ENCODE data around the gene ATP2C2.

ATP2C2 gene

DNA sequence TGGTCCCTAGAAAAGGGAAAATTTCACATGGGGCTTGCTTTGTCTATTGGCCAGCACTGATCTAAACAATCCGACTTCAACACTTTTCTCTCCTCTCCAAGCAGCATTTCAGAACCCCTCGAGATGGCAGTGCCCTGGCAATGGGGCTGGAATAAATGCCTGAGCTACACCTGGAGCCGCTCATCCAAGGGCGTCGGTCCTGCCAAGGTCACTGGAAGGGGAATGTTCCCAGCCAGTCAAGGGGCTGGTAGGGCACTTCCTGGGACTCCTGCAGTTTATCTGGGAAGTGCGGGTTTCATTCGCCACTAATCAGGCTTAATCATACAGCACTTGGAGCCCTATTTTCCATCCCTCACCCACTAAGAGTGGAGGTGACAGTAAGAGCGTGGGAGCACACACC lies 119.0 kb downstream of the ATP2C2 start:
- DNase-seq (ENCODE audit: low read depth in 1 of 2, low spot score in 1 of 2): no peak

DNA sequence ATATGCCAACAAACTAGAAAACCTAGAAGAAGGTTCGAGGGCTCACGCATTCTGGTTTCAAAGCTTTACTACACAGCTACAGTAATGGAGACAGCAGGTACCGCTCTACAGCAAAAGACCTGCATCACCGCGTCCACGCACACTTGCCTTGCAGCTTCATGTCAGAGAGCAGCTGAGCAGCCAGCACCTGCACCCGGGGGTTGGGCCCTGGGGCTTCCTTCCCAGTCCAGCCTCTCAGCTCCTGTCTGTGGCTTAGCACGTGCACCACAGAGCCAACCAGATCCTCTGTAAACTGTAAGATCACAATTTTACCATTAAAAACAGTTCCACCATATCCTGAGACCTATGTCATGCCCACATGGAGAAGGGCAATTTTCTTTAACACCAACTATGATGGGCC lies 120.8 kb downstream of the ATP2C2 start:
- DNase-seq (ENCODE audit: low read depth in 1 of 2, low spot score in 1 of 2): no peak

DNA sequence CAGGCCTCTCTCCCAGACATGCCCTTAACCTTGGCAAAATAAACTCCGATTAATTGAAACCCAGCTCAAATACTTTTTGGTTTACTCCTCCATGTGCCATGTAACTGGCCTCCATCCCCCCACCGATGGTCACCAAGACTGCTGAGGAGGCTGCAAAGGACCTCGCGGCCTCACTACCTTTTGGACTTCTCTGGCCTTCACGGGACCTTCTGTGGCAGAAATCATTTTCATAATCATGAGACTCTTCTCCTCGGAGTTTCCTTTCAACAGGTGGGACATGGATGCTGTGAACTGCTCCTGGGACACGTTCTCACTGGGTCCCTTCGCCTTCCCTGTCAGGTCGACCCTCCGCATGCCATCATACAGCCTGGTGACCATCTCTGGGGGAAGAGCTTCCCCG lies 127.2 kb downstream of the ATP2C2 start:
- DNase-seq (ENCODE audit: low read depth in 1 of 2, low spot score in 1 of 2): no peak

DNA sequence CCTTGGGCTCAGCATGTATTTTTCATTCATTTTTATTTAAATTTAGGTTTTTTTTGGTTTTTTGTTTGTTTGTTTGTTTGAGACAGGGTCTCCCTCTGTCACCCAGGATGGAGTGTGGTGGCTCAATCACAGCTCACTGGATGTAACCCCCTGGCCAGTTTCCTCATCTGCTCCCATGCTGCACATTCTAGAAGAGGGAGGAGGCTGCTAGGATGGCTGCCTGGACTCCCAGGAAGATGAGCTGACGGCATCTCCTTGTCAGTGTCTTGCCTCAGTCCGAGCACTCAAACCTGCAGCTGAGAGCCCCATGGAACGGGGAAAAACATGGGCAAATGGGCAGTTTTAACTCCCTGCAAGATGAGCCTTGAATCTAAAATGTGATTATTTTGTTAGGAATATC lies 128.7 kb downstream of the ATP2C2 start:
- no peak for DNase-seq (ENCODE audit: low read depth in 1 of 2, low spot score in 1 of 2)

GRCh38 chr16:84497418-84498222 lies 129.3 kb downstream of the ATP2C2 start:
- DNase-seq (ENCODE audit: low read depth in 1 of 2, low spot score in 1 of 2): no peak

- DNase-seq (ENCODE audit: low read depth in 1 of 2, low spot score in 1 of 2): no peak
Measured at GRCh38 chr16:84498223-84498610, 129.9 kb downstream of the ATP2C2 start.

DNA sequence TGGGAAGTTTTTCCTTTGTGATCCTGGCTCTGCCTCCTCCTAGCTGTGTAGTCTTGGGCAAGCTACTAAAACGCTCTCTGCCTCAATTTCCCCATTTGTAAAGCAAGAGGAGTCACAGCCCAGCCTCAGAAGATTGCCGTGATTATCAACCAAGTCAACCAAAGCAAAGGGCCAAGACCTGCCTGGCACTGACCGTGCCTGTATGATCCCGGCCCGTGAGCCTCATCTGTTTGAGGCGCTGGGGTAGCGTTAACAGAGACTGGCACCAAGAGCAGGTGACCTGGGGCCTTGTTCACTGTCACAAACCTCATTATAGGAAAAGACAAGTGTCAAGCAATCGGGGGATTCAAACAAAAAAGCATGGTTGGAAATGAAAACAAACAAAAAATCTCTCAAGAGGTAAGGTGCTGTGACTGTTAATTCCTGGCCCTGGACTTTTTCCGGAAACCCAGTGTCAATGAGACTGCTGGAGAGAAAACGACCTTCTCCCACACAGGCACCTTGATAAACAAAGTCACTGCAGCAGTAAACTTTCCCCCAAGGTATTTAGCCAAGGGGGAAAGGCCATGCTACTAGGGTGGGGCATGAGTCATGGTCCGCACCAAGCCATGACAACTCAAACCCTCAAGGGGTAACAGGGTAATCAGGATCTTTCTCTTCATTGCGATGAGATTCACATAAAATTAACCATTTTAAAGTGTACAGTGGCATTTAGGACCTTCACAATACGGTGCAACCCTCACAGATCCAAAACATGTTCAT lies 130.7 kb downstream of the ATP2C2 start:
- no peak for DNase-seq (ENCODE audit: low read depth in 1 of 2, low spot score in 1 of 2)

- no peak for DNase-seq (ENCODE audit: low read depth in 1 of 2, low spot score in 1 of 2)
Measured at GRCh38 chr16:84499638-84500037, 131.3 kb downstream of the ATP2C2 start.

GRCh38 chr16:84500531-84500930 lies 132.2 kb downstream of the ATP2C2 start:
- DNase-seq (ENCODE audit: low read depth in 1 of 2, low spot score in 1 of 2): no peak

DNA sequence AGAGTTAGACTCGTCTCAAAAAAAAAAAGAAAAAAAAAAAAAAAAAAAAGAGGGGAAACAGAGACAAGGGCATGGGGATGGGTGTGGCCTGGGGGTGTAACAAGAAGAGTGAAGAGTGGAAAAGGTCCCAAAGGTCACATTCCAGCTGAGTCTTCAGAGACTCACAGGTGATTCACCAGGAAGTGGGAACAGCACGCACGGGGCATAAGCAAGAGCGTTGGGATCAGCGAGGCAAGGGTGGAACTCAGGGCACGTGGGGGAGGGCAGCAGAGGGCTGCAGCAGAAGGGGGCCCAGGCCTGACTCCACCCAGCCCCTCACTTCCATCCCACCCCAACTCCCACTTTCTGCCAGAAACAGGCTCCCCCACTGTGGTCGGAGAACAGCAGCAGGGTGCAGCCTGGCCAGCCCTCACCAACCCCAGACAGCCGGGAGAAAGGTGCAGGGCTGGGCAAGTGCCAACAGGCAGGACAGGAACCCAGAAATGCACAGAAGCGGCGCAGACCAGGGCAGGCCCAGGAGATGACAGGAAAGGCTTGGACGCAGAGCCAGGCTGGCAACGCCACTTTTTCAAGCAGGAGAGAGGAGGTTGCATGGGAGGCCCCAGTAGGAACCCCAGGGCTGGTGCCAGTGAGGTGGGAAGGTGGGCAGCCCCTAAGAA lies 132.9 kb downstream of the ATP2C2 start:
- DNase-seq (ENCODE audit: low read depth in 1 of 2, low spot score in 1 of 2): no peak

DNA sequence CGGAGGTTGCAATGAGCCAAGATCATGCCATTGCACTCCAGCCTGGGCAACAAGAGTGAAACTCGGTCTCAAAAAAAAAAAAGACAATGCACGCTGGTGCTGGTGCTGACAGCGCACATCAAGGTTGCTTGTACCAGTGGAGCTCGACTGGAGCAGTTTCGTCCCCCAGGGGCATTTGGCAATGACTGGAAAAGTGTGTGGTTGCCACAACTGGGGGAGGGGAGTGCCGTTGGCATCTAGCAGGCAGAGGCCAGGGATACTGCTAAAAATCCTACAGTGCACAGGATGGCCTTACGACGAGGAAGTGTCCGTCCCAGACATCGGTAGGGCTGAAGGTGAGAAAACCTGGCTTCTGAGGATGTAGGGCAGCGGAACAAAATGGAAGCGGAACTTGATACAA lies 133.7 kb downstream of the ATP2C2 start:
- DNase-seq (ENCODE audit: low read depth in 1 of 2, low spot score in 1 of 2): no peak

DNA sequence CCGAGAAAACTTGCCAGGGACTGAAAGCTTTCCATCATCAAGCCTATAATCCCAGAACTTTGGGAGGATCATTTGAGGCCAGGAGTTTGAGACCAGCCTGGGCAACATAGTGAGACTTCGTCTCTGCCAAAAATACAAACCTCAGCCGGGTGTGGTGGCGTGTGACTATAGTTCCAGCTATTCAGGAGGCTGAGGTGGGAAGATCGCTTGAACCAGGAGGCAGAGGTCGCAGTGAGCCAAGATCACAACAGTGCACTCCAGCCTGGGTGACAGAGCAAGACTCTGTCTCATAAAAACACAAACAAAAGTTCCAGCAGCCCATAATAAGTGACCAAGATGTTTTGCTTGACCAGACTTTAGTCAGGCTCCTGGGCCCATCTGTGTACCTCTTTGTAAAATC lies 134.2 kb downstream of the ATP2C2 start:
- DNase-seq (ENCODE audit: low read depth in 1 of 2, low spot score in 1 of 2): no peak

- DNase-seq (ENCODE audit: low read depth in 1 of 2, low spot score in 1 of 2): no peak
Measured at GRCh38 chr16:84503751-84504395, 135.5 kb downstream of the ATP2C2 start.

DNA sequence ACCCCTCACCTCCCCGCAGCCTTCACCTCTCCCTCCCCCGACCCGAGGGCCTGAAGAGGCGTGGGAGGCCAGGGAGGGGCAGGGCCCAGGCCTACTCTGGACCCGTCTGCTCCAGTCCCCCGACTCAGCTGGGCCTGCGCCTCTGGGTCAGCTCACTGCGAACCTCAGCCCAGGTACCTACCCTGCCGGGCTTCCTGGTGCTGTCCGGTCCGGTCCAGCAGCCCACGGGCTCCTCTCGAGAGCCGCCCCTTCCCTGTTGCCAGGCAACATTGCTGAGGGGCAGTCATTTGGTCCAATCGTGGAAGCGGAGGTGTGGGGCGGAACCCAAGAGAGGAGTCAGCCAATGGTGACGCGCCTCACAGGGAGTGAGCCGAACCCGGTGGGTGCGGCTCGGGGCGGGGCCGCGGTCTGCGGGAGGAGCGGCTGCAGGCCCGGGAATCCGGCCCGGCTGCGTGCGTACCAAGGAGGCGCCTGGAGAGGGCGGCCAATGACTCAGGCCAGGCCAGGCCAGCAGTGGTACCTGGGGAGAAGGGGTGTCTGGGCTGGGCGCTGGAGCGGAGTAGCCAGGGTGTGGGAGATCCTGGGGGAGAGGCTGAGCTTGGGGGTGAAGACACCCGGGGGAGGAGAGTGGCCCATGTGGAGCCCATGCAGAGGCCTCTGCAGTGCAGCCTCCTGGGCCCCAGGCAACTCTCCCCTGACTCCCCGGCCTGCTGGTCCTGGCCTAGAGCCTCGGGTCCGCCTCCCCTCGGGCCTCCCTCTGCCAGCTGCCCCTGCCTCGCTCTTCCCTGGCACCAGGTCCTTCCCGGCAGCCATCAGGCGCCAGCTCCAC lies 136.3 kb downstream of the ATP2C2 start, which contains the start of gene MEAK7:
Gene MEAK7 (minus strand): TSS at position 240 of the 829 bp plus-strand sequence. CDS start 6,573 bp downstream, outside the sequence.
- peak; percentile 94 to 96 for DNase-seq (ENCODE audit: low read depth in 1 of 2, low spot score in 1 of 2)

DNA sequence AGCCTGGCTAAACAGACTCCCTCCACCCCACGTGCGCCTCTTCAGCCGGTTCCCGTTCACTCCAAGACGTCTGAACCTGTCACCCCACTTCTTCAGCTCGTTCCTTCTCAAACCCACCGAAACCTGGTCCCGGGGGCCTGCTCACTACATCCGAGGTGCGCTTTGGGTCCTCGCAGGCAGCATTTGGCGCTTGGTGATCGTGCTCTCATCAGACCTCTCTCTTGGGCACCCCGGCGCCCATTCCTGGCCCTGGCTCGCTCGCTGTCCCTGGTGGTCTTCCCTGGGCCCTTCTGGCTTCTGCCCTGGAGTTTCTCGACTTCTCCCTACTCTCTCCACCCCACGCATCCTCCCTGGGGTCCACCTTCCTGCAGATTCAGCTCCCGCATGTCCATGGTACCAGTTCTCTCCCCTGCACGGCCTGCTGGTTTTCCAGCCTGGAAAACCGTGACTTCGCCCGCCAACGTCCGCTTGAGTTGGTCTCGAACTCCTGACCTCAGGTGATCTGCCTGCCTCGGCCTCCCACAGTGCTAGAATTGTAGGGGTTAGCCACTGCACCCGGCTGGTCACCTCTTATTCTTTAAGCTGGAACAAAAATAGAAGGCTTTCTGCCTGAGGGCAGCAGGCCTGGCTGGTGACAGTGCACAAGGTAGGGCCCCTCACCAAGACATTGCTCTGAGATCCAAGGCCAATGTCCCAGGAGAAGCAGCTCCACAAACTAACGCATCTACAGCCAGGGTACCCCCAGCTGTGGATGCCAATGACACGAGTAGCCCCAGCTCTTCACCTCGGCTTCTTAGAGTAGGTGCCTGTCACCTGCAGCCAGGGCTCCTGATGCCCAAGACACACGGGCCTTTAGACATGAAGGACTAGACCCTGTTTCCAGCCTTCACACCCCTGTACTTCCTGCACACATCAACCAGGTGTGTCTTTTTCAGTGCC lies 137.2 kb downstream of the ATP2C2 start:
- no peak for DNase-seq (ENCODE audit: low read depth in 1 of 2, low spot score in 1 of 2)

DNA sequence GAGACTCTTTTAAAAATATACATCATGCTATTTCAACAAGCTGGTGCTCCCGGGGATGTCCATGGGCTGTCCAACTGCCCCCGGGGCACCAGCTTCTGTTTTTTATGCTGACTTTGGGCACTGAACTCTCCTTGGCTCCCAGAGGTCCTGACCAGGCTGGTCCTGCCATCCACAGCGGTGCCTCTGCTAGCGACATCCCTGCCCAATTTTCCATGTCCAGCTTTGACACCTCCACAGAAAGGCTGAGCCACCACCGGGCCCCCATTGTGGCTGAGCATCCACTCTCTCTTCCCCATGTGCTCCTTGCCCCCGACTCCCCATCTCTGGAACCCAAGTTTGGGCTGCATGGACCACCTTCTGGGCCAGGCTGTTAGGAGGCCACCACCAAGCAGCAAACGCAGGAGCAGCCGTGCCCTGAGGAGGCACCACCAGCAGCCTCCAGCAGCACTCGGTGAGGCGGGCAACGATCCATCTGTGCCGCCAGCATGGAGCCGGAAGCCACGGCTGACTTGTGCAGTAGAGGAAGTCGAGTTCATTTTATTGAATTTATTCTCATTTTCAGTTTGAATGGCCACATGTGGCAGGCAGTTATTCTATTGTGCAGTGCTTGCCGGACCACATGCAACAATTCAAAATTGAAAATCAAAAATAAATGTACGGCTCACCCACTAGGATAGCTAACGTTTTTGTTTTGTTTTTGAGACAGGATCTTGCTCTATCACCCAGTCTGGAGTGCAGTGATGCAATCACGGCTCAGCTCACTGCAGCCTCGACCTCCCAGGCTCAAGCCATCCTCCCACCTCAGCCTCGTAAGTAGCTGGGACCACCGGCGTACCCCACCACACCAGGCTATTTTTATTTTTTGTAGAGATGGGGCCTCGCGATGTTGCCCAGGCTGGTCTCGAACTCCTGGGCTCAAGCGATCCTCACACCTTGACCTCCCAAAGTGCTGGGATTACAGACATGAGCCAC lies 139.0 kb downstream of the ATP2C2 start:
- DNase-seq (ENCODE audit: low read depth in 1 of 2, low spot score in 1 of 2): no peak

DNA sequence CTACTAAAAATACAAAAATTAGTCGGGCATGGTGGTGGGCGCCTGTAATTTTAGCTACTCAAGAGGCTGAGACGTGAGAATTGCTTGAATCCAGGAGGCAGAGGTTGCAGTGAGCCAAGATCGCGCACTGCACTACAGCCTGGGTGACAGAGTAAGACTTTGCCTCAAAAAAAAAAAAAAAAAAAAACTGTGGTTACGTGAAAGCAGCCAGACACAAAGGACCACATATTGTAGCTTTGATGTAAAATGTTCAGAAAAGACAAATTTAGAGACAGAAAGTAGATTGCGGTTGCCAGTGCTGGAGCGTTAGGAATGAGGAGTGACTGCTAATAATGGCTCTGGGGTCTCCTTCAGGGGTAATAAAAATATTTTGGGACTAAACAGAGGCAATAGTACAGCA lies 140.2 kb downstream of the ATP2C2 start:
- no peak for DNase-seq (ENCODE audit: low read depth in 1 of 2, low spot score in 1 of 2)

Measured in activated CD4-positive, alpha-beta T cell treated with anti-CD3 and anti-CD28 coated beads, Interleukin-2, amount 50 U/mL, for 24 hours (primary cell).